Progenitor cell of endocrine pancreas (in vitro differentiated cells): ENCODE measurements around the gene DPP10. TPM values are rescaled to one million over a fixed set of nuclear protein-coding genes. Genes with fewer than 3 reads are reported as not detected.
A peak's percentile ranks its signal among the peaks of the same experiment; 100 is the strongest.

Experiments
- DNase-seq: peaks from one replicate; pipeline ENCODE4 v3.0.0; 2021; ENCODE audit warnings: low spot score; ENCODE audit not compliant: unreplicated experiment
- H3K27ac Mint-ChIP-seq: 2 replicates; pipeline ENCODE4 v1.8.0; 2021; ENCODE audit warnings: mild to moderate bottlenecking, moderate library complexity, mixed read lengths
- H3K27me3 Mint-ChIP-seq: 2 replicates; pipeline ENCODE4 v1.8.0; 2021; ENCODE audit warnings: mixed read lengths
- H3K36me3 Mint-ChIP-seq: 2 replicates; pipeline ENCODE4 v1.8.0; 2022; ENCODE audit warnings: mixed read lengths; ENCODE audit not compliant: insufficient read depth
- H3K4me1 Mint-ChIP-seq: 2 replicates; pipeline ENCODE4 v1.8.0; 2021; ENCODE audit warnings: low read depth, mixed read lengths
- H3K4me3 Mint-ChIP-seq: 2 replicates; pipeline ENCODE4 v1.8.0; 2021; ENCODE audit warnings: low read depth, mild to moderate bottlenecking, moderate library complexity, mixed read lengths
- H3K9me3 Mint-ChIP-seq: 2 replicates; pipeline ENCODE4 v1.8.0; 2021; ENCODE audit warnings: low read depth, mixed read lengths
- CTCF ChIP-seq: fragments of 200-600 bp; sonication (generic); IDR thresholded peaks from one replicate; pipeline ENCODE4 v1.5.0; 2021; ENCODE audit warnings: antibody characterized with exemption, mild to moderate bottlenecking; ENCODE audit not compliant: unreplicated experiment
- total RNA-seq: library from RNA; stranded (reverse); gene quantifications from 2 replicates; pipeline ENCODE4 v1.2.1, GENCODE V29; 2021

Gene DPP10
- total RNA-seq, 1 donor from 2014 or later: 44.6 TPM

- TF ChIP-seq CTCF: no peak
- DNase-seq: no peak
- Mint-ChIP-seq H3K27me3 (no peaks in the 10 kb centered on the region), H3K36me3 (no peaks in the 10 kb centered on the region), H3K4me3 (no peak overlapping the region), H3K9me3 (peaks cover 4% of the 10 kb centered on the region), H3K27ac (no peak overlapping the region), H3K4me1 (peaks cover 1% of the 10 kb centered on the region)
Measured at GRCh38 chr2:115848192-115848591, 1405.8 kb downstream of the DPP10 start.

- TF ChIP-seq CTCF: no peak
- H3K36me3 Mint-ChIP-seq: no peaks in the 10 kb centered on the region
- H3K4me3 Mint-ChIP-seq: no peak overlapping the region
- peaks cover 10% of the 10 kb centered on the region for H3K9me3 Mint-ChIP-seq
- H3K27me3 Mint-ChIP-seq: no peaks in the 10 kb centered on the region
- no peaks in the 10 kb centered on the region for H3K4me1 Mint-ChIP-seq
- H3K27ac Mint-ChIP-seq: no peak overlapping the region
- no peak for DNase-seq
Measured at GRCh38 chr2:115867024-115867423, 1424.6 kb downstream of the DPP10 start.

- Mint-ChIP-seq H3K4me3 (no peak overlapping the region), H3K9me3 (peaks cover 6% of the 10 kb centered on the region), H3K4me1 (peaks cover 9% of the 10 kb centered on the region), H3K27ac (no peak overlapping the region), H3K36me3 (no peaks in the 10 kb centered on the region), H3K27me3 (no peaks in the 10 kb centered on the region)
- TF ChIP-seq CTCF: no peak
- DNase-seq: no peak
Measured at GRCh38 chr2:115874427-115874826, 1432.0 kb downstream of the DPP10 start.

GRCh38 chr2:115880558-115880957, 1438.1 kb downstream of the DPP10 start:
- Mint-ChIP-seq H3K36me3 (no peaks in the 10 kb centered on the region), H3K27ac (no peak overlapping the region), H3K9me3 (no peaks in the 10 kb centered on the region), H3K27me3 (no peaks in the 10 kb centered on the region), H3K4me3 (no peak overlapping the region), H3K4me1 (peaks cover 9% of the 10 kb centered on the region)
- peak; percentile 39 for TF ChIP-seq CTCF
- DNase-seq: no peak

- Mint-ChIP-seq H3K4me3 (no peak overlapping the region), H3K27me3 (no peaks in the 10 kb centered on the region), H3K27ac (no peak overlapping the region), H3K4me1 (no peaks in the 10 kb centered on the region), H3K9me3 (peaks cover 28% of the 10 kb centered on the region), H3K36me3 (peaks cover 5% of the 10 kb centered on the region)
- no peak for DNase-seq
- no peak for TF ChIP-seq CTCF
Measured at GRCh38 chr2:115887209-115887776, 1444.9 kb downstream of the DPP10 start.
